T-helper 2 cell treated with Interferon-gamma antibody and Interleukin-4, amounts not matched to agents 5 μg/mL and 100 μg/mL, for 36 hours (primary cell): ENCODE measurements around the gene LTO1.

Experiments
- DNase-seq: peaks from one replicate; pipeline ENCODE4 v3.0.0; 2021; ENCODE audit warnings: low spot score
- H3K27ac Mint-ChIP-seq: one replicate; pipeline ENCODE4 v1.8.0; 2021; ENCODE audit warnings: mild to moderate bottlenecking, mixed read lengths
- H3K27me3 Mint-ChIP-seq: one replicate; pipeline ENCODE4 v1.8.0; 2021; ENCODE audit warnings: low read depth, mixed read lengths
- H3K36me3 Mint-ChIP-seq: one replicate; pipeline ENCODE4 v1.8.0; 2021; ENCODE audit warnings: low read depth, mixed read lengths
- H3K4me1 Mint-ChIP-seq: one replicate; pipeline ENCODE4 v1.8.0; 2021; ENCODE audit warnings: low read depth, mixed read lengths
- H3K4me3 Mint-ChIP-seq: one replicate; pipeline ENCODE4 v1.8.0; 2022; ENCODE audit warnings: mild to moderate bottlenecking, moderate library complexity, mixed read lengths
- H3K9me3 Mint-ChIP-seq: one replicate; pipeline ENCODE4 v1.8.0; 2021; ENCODE audit warnings: mixed read lengths

The LTO1 gene

DNA sequence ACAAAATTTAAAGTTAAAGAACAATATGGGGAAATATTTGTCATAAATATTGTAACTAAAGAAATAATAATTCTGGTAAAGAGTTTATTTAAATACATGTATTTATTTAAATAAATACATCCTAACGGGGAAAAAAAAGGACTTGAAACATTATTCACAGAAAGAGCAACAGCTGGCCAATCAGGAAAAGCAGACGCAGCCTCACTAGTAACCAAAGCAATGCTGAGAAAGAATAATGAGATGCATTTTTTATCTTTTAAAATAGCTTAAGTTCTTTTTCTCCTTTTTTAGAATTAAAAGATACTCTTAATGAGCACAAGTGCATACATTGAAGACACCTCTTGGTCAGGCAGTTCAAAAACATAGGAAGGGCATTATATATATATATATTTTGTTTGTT lies 2.6 kb upstream of the LTO1 start:
- peaks cover 6% of the 10 kb centered on the region for H3K27me3 Mint-ChIP-seq
- H3K9me3 Mint-ChIP-seq = no peaks in the 10 kb centered on the region
- no peak overlapping the region for H3K4me3 Mint-ChIP-seq
- no peak for DNase-seq
- H3K4me1 Mint-ChIP-seq = peaks cover 11% of the 10 kb centered on the region
- no peak overlapping the region for H3K27ac Mint-ChIP-seq
- peaks cover 4% of the 10 kb centered on the region for H3K36me3 Mint-ChIP-seq

DNA sequence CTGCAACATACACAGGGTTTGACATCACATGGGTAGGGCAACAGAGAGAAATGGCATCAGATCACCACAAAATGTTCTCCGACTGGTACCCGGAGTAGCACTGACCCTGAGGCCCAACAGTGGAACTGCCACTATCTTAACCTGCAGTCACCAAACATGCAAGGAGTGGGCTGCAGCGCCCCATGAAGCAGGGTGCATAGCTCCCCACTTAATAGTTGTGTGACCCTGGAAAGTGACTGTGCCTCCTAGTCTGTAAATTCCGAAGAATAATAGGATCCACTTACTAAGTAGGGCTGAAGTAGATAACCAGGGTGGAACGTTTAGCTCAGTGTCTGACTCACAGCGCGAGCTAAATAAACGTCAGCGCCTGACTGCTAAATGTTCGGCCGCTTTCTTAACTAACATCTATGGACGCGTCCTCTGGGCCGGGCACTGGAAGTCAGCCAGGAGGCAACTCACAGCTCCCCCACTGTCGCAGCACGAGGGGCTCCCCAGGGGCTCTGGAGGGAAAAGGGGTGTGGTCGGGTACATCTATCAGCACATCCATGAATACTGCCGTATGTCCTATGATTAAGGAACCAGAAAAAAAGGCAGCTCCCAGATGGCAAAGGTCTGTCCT lies 777 bp downstream of the LTO1 start:
- peak; percentile 9 for DNase-seq
- peaks cover 17% of the 10 kb centered on the region for H3K4me1 Mint-ChIP-seq
- H3K9me3 Mint-ChIP-seq = no peaks in the 10 kb centered on the region
- peaks cover 3% of the 10 kb centered on the region for H3K27me3 Mint-ChIP-seq
- H3K36me3 Mint-ChIP-seq = peaks cover 17% of the 10 kb centered on the region
- peak overlapping the region; percentile 70 for H3K27ac Mint-ChIP-seq
- peak overlapping the region; percentile 94 for H3K4me3 Mint-ChIP-seq

DNA sequence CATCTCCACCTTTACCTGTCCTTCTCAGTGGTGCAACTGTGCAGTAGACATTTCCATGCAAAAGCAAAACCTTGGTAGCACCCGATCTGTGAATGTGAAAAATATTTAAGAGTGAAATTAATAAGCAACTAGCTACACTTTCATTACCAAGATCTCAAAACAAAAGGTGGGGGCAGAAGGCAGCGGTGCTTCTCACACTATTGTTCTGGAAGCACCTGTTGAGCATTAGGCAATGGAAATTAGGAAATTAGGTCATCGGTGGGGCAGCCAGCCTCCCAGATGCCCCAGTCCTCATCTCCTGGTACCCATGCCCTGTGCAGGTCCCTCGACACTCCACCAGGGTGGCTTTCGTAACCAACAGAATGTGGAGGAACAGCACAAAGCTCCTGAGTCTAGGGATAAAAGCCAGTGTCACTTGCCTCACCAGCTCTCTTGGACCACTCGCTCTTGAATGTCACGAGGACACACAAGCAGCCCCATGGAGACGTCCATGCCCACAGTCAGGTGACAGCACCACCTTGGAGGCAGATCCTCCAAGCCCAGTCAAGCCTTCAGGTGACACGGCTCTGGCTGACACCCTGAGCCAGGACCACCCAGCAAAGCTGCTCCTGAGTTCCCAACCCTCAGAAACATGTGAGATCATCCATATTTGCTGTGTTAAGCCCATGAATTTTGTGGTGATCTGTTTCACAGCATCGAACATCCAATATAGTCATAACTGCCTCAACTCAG lies 3.3 kb downstream of the LTO1 start:
- H3K36me3 Mint-ChIP-seq = peaks cover 24% of the 10 kb centered on the region
- peaks cover 17% of the 10 kb centered on the region for H3K4me1 Mint-ChIP-seq
- DNase-seq = no peak
- H3K9me3 Mint-ChIP-seq = no peaks in the 10 kb centered on the region
- no peak overlapping the region for H3K27ac Mint-ChIP-seq
- no peak overlapping the region for H3K4me3 Mint-ChIP-seq
- no peaks in the 10 kb centered on the region for H3K27me3 Mint-ChIP-seq

DNA sequence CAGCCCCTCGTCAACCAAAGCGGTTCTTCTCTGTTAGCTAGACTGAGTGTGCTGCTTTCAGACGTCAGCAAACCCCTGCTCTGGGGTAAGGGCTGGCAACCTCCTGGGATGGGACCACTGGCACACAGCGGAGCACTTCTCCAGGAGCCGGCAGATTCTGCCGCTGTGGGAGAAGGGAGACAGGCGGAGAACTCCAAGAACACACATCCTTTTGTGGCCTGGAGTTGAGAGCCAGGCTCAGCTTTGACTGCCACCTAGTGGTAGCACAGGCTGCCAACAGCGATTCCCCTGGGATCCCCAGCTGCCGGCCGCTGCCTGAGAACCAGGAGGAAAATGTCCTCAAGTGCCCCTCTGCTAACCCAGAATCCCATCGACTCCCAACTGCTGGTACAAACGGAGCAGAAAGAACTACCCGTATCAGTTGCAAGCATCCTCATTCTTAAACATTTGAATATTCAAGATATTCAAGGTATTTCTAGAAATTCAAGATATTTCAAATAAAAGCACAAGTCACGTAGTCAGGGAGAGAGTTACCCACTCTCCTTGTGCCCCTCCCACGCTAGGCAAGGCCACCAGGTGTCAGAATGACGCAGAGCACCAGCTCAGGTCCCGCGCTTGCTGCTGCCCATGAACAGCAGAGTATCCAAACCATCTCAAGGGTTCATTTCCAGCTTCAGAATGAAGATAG lies 4.9 kb downstream of the LTO1 start:
- peak; percentile 34 for DNase-seq
- Mint-ChIP-seq H3K9me3 (no peaks in the 10 kb centered on the region), H3K4me3 (no peak overlapping the region), H3K4me1 (peaks cover 15% of the 10 kb centered on the region), H3K36me3 (peaks cover 24% of the 10 kb centered on the region), H3K27ac (no peak overlapping the region), H3K27me3 (no peaks in the 10 kb centered on the region)

DNA sequence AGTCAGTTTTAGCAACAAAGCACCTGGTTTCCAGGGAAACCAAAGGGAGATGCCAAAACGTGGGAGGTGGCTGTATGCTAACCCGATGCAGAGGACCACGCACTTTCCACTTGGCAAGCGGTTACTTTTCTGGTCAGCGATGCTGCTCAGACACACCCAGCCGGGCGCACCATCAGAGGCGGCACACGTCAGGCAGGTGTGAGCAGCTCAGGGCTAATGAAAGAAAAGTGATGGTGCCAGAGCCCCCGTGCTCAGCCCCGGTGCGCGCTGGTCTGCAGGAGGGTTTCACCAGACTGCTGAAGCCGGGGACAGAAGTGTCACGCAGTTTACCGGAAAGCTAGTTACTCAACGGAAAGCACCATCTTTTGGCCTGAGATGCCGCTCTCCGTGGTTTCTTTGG lies 5.7 kb downstream of the LTO1 start:
- Mint-ChIP-seq H3K36me3 (peaks cover 24% of the 10 kb centered on the region), H3K4me3 (no peak overlapping the region), H3K27me3 (no peaks in the 10 kb centered on the region), H3K27ac (no peak overlapping the region), H3K4me1 (peaks cover 15% of the 10 kb centered on the region), H3K9me3 (no peaks in the 10 kb centered on the region)
- no peak for DNase-seq

DNA sequence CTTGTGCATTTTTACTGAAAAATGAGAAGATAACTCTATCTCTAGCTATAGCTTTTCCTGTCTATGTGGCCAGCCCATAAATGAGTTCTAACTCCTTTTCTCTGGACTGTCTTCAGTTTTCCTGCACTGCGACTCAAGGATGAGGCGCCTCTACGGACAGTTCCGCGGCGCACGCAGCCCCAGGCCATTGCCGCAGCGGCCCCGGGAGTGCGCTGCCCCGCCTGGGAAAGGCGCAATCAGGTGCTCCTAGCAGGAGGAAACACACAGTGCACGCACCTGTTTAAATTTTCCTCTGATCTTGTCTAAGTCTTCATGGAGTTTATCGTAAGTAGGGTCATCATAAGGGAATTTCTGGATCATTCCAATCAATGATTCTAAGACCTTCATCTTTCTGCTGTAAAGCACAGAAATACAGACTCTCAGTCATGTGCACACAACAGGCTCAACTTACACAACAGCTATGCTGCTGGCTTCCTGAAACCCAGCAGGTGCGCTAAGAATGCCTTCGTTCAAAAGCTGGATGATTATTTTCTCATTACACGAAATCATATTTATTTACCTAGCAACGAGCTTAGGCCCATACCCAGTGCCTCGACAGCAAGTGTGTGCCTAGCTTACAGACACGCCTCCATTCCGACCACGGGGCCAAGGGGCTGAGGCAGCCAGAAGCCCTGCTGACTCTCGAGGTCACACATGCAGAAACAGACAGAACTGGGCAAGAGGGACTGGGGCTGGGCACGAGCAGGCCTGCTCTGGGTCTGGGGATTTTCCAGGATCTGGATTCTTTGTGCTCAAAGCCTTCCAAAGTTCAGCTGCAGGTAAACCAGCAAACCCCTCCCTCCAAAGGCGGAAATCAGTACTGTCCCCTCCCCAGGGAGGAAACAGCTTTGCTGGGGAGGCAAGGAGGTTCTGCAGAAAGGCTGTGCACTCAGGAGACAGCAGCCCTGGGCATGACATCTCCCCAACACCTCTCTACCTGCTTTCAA lies 7.2 kb downstream of the LTO1 start:
- Mint-ChIP-seq H3K4me1 (peaks cover 6% of the 10 kb centered on the region), H3K27ac (no peak overlapping the region), H3K9me3 (no peaks in the 10 kb centered on the region), H3K36me3 (peaks cover 23% of the 10 kb centered on the region), H3K4me3 (no peak overlapping the region), H3K27me3 (no peaks in the 10 kb centered on the region)
- no peak for DNase-seq

DNA sequence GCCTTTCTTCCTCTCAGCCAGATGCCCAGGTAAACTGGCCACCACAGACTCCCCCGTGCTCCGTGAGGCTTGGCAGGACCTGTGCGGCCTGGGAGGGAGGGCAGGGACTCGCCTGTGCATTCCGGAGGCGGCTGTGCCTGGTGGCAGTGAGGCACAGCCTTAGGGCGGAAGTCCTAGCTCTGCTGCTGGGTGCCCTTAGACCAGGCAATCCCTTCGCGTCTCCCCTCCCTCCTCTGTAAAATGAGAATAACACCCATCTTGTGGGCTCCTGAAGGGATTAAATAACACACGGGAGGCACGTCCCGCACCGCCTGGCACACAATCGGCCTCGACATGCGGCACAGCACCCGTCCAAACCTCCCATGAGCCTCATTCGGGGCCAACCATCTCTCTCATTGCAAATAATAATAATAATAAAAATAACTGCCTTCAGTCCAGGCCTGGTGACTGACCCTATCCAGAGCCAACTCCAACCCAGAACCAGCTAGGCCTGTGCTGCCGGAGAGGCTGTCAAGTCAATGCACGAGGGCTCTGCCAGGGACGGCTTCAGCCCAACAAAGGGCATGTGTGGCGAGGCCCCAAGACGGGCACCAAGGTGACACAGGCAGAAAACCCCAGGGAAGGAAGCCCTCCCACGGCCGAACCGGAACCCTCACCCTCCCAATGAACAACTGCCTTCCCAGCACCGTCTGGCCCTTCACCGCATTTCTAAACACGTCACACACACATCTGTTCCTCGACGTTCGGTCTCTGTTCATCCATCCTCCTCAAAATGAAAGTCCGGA lies 8.2 kb downstream of the LTO1 start:
- no peaks in the 10 kb centered on the region for H3K27me3 Mint-ChIP-seq
- no peak overlapping the region for H3K4me3 Mint-ChIP-seq

DNA sequence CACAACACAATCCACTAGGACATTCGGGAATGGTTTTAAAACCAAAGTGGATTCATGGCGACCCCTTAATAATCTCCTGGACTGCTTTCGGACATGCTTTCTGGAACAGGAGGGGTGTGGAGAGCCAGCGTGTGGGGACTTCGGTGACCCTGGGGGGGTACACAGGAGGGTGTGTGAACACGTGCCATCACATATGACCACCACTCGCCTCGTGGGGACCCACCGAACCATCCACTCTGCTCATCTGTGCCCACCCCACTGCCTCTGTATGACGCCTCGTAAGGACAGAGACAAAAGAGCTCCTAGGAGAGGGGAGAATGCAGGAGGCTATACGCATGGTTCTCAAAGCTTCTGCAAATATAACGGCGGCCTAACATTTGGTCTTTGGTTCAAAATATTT lies 8.9 kb downstream of the LTO1 start:
- DNase-seq = no peak
- H3K27me3 Mint-ChIP-seq = no peaks in the 10 kb centered on the region
- no peak overlapping the region for H3K27ac Mint-ChIP-seq
- peaks cover 17% of the 10 kb centered on the region for H3K36me3 Mint-ChIP-seq
- H3K4me1 Mint-ChIP-seq = peaks cover 6% of the 10 kb centered on the region
- no peaks in the 10 kb centered on the region for H3K9me3 Mint-ChIP-seq
- H3K4me3 Mint-ChIP-seq = no peak overlapping the region

More for the DNA sequence above, 8.2 kb downstream of the LTO1 start:
- Mint-ChIP-seq H3K9me3 (no peaks in the 10 kb centered on the region), H3K27ac (no peak overlapping the region), H3K36me3 (peaks cover 20% of the 10 kb centered on the region), H3K4me1 (peaks cover 6% of the 10 kb centered on the region)
- DNase-seq = no peak

DNA sequence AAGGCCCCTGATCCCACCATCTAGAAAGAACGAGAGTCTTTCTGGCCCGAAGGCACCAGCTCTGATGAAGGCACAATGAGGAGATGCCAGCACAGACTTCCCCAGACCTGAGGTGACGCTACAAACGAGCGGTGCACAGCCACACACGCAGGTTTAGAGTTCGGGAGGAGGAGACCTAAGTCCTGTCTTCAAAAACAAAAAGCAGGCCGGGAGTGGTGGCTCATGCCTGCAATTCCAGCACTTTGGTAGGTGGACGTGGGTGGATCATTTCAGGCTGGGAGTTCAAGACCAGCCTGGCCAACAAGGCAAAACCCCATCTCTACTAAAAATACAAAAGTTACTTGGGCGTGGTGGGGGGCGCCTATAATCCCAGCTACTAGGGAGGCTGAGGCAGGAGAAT lies 9.5 kb downstream of the LTO1 start:
- DNase-seq = no peak
- Mint-ChIP-seq H3K27ac (no peak overlapping the region), H3K4me1 (peaks cover 6% of the 10 kb centered on the region), H3K27me3 (no peaks in the 10 kb centered on the region), H3K9me3 (no peaks in the 10 kb centered on the region), H3K4me3 (no peak overlapping the region), H3K36me3 (peaks cover 17% of the 10 kb centered on the region)

DNA sequence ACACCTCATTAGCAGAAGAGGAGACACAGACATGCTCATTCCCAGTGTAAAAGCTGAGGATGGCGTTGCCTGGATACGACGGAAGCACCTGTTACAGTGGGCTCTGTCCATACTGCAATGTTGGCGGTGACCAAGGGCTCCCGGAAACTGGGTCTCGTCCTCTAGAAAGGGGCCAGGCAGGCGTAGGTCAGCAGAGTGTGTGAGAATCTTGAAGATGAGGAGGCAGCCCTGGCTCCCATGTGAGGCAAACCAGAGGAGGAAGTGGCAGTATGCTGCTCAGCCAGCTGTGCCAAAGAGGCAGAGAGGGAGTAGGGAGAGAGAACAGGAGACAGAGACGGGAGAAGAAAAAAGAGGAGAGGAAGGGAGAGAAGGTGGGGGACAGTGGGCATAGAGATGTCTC lies 10.3 kb downstream of the LTO1 start:
- H3K36me3 Mint-ChIP-seq = peaks cover 10% of the 10 kb centered on the region
- no peaks in the 10 kb centered on the region for H3K9me3 Mint-ChIP-seq
- no peaks in the 10 kb centered on the region for H3K27me3 Mint-ChIP-seq
- H3K4me3 Mint-ChIP-seq = no peak overlapping the region
- no peak for DNase-seq
- H3K4me1 Mint-ChIP-seq = peaks cover 1% of the 10 kb centered on the region
- H3K27ac Mint-ChIP-seq = peak overlapping the region; percentile 11

DNA sequence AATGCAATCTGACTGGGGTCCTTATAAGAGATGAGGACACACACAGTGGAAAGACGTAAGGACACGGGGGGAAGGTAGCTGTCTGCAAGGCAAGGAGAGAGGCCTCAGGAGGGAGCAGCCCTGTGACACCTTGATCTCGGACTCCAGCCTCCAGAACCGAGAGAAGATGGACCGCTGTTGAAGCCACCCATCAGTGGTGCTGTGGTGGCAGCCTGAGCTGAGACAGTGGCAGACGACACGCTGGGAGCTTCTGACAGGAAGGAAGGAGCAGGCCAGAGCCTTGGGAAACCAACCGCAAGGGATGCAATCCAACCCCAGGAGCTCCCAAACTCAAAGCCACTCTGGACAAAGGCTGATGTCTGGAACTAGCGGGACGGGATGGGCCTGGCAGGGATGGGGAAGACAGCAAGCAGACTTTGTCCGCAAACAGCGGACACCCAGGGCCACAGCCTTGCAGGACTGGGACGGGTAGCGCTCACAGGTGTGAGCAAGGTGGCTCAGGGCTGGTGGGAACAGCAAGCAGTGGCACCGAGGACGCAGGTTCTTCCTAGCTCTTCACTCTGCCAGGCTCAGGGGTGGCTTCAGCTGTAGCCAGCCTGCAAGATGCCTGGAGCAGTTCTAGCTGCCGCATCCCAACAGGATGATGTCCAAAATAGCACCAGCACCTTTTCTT lies 10.9 kb downstream of the LTO1 start:
- H3K9me3 Mint-ChIP-seq = no peaks in the 10 kb centered on the region
- no peaks in the 10 kb centered on the region for H3K4me1 Mint-ChIP-seq
- no peak overlapping the region for H3K27ac Mint-ChIP-seq
- peaks cover 10% of the 10 kb centered on the region for H3K36me3 Mint-ChIP-seq
- DNase-seq = no peak
- H3K4me3 Mint-ChIP-seq = no peak overlapping the region
- H3K27me3 Mint-ChIP-seq = no peaks in the 10 kb centered on the region

DNA sequence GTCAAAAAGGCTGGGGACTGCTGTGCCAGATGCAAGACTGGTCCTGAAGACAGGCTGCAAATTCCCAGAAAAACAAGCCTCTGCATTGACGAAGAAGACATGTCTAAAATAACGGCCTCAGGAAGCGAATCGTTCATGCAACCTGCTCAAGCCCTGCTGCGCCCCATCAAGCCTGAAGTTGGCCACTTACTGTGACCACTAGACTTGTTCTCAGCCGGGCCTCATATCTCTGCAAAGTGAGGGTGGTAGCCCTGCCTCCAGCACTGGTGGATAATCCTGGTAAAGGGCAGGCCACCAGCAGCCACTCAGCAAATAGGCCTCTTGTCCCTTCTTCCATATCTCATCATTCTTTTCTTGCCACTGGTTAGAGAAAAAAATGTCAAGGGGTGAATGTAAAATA lies 11.8 kb downstream of the LTO1 start:
- Mint-ChIP-seq H3K27ac (no peak overlapping the region), H3K4me3 (no peak overlapping the region), H3K4me1 (no peaks in the 10 kb centered on the region), H3K27me3 (no peaks in the 10 kb centered on the region), H3K9me3 (no peaks in the 10 kb centered on the region), H3K36me3 (peaks cover 10% of the 10 kb centered on the region)
- no peak for DNase-seq

DNA sequence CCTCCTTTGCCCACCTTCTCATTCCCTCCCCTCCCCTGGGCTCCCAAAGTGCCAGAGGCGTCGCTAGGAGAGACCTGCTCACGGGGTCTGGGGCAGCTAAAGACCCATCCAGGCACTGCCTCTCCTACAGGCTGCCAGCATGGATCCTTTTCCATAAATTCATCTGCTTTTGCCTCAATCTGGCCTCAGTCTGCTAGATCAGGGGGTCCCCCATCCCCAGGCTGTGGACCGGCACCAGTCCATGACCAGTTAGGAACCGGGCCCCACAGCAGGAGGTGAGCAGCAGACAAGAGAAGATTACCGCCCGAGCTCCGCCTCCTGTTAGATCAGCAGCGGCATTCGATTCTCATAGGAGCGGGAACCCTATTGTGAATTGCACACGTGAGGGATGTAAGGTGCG lies 12.3 kb downstream of the LTO1 start:
- no peak for DNase-seq
- H3K27ac Mint-ChIP-seq = no peak overlapping the region
- H3K4me3 Mint-ChIP-seq = no peak overlapping the region
- no peaks in the 10 kb centered on the region for H3K9me3 Mint-ChIP-seq
- H3K4me1 Mint-ChIP-seq = no peaks in the 10 kb centered on the region
- no peaks in the 10 kb centered on the region for H3K27me3 Mint-ChIP-seq
- H3K36me3 Mint-ChIP-seq = peaks cover 9% of the 10 kb centered on the region
